Thyroid gland (tissue), 4 donors: ENCODE data around the gene MAL. TPM values are rescaled to one million over a fixed set of nuclear protein-coding genes. Genes with fewer than 3 reads are reported as not detected.
A peak's percentile ranks its signal among the peaks of the same experiment; 100 is the strongest.

Experiments used
- DNase-seq, 2 donors: peaks; one replicate each; pipeline ENCODE4 v3.0.0-alpha.2; 2019
- H3K27ac ChIP-seq, 3 donors: fragments of 200-600 bp; sonication (generic); 1 replicate in 2 of 3; 2 replicates in 1 of 3; pipeline ENCODE4 v1.5.1; 2016 to 2019; ENCODE audit warnings: mild to moderate bottlenecking in 1 of 3, moderate library complexity in 1 of 3
- H3K27me3 ChIP-seq: fragments of 200-600 bp; sonication (generic); one replicate; pipeline ENCODE4 v1.5.1; 2019
- H3K36me3 ChIP-seq, 2 donors: fragments of 200-600 bp; sonication (generic); one replicate each; pipeline ENCODE4 v1.5.1; 2016 to 2019
- H3K4me1 ChIP-seq, 2 donors: fragments of 200-600 bp; sonication (generic); one replicate each; pipeline ENCODE4 v1.5.1; 2017 to 2019
- H3K4me3 ChIP-seq, 3 donors: fragments of 200-600 bp; sonication (generic); replicated peaks in 1 of 3; 1 replicate in 2 of 3; 2 replicates in 1 of 3; pipeline ENCODE4 v1.5.1; 2016; ENCODE audit warnings: mild to moderate bottlenecking in 1 of 3
- H3K9me3 ChIP-seq: fragments of 200-600 bp; sonication (generic); one replicate; pipeline ENCODE4 v1.5.1; 2017
- POLR2A ChIP-seq, 2 donors: fragments of 450-650 bp; IDR thresholded peaks; one replicate each; pipeline ENCODE4 v1.6.1; 2017; ENCODE audit warnings: antibody characterized with exemption in 2 of 2, mild to moderate bottlenecking in 2 of 2, moderate library complexity in 1 of 2
- WGBS, 2 donors: methylation state at CpG; one replicate each; pipeline ENCODE4 v1.1.5; 2017; 5-methylcytosine and 5-hydroxymethylcytosine counted together
- intact Hi-C: fragments of 100-400 bp; cut with DNase I; formaldehyde crosslinking; loops from one replicate; pipeline ENCODE4 v1.15.1; 2023
- total RNA-seq, 4 donors: library from RNA; depleted of rRNA; stranded (reverse); fragments of >200 nt; gene quantifications; one replicate each; pipeline ENCODE4 v1.2.3, GENCODE V29; 2016
- TF ChIP-seq, protein P1 (sequence below), 6 experiments: fragments of 200-600 bp in 3 of 6; fragments of 450-650 bp in 3 of 6; sonication (generic) in 3 of 6; IDR thresholded peaks; one replicate each; pipeline ENCODE4 v1.5.1; 2016 to 2019; ENCODE audit warnings: antibody characterized with exemption in 6 of 6, mild to moderate bottlenecking in 2 of 6, inconsistent platforms in 1 of 6, moderate library complexity in 1 of 6

Gene MAL
- total RNA-seq, 4 donors from 2014 or later = 5.6 to 19.3 (median 13.3) TPM

DNA sequence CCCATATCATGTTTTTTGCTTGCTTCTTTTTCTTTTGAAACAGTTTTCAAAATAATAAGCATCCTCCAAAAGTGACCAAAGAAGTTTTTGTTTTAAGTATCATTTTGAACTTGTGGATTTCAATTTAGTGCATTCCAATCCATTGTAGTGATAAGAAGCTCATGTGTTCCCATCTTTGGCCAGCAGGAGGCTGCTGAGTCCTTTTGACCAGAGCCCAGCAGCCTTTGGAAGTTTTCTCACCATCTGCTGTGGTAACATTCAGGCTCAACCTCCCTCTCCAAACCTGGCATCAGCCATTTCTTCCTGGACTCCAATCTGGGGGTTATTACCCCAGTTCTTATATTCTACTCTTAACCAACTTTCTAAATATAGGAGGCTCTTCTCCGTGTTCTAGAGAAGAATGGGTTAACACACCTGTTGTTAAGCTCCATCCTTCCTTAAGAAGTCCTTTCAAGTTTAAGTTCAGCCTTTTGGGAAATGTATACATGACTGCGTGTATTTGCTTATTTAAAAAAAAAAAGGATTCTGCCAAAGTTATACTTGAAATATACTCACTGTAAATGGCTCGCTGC lies 39.0 kb upstream of the MAL start:
- peak; percentile 83 to 85 for DNase-seq
- 48 to 50% methylated on average over 3 of the region's 3 CpGs for WGBS, 2 donors
- Histone ChIP-seq H3K36me3 (no peaks in the 10 kb centered on the region), H3K27ac (no peak overlapping the region), H3K9me3 (no peaks in the 10 kb centered on the region), H3K27me3 (no peaks in the 10 kb centered on the region), H3K4me1 (no peaks in the 10 kb centered on the region), H3K4me3 (no peak overlapping the region)
- intact Hi-C loops = loop anchor here (10.0 kb wide), 1 partner anchor 128 kb away; no protein-coding TSS in a partner anchor
- TF ChIP-seq POLR2A (IDR thresholded peaks at IDR 0.05) = no peak
- TF ChIP-seq, protein P1, sequence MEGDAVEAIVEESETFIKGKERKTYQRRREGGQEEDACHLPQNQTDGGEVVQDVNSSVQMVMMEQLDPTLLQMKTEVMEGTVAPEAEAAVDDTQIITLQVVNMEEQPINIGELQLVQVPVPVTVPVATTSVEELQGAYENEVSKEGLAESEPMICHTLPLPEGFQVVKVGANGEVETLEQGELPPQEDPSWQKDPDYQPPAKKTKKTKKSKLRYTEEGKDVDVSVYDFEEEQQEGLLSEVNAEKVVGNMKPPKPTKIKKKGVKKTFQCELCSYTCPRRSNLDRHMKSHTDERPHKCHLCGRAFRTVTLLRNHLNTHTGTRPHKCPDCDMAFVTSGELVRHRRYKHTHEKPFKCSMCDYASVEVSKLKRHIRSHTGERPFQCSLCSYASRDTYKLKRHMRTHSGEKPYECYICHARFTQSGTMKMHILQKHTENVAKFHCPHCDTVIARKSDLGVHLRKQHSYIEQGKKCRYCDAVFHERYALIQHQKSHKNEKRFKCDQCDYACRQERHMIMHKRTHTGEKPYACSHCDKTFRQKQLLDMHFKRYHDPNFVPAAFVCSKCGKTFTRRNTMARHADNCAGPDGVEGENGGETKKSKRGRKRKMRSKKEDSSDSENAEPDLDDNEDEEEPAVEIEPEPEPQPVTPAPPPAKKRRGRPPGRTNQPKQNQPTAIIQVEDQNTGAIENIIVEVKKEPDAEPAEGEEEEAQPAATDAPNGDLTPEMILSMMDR (IDR thresholded peaks at IDR 0.05) = peak in 5 of 6 experiments; percentile 68 to 88 (median 79)

DNA sequence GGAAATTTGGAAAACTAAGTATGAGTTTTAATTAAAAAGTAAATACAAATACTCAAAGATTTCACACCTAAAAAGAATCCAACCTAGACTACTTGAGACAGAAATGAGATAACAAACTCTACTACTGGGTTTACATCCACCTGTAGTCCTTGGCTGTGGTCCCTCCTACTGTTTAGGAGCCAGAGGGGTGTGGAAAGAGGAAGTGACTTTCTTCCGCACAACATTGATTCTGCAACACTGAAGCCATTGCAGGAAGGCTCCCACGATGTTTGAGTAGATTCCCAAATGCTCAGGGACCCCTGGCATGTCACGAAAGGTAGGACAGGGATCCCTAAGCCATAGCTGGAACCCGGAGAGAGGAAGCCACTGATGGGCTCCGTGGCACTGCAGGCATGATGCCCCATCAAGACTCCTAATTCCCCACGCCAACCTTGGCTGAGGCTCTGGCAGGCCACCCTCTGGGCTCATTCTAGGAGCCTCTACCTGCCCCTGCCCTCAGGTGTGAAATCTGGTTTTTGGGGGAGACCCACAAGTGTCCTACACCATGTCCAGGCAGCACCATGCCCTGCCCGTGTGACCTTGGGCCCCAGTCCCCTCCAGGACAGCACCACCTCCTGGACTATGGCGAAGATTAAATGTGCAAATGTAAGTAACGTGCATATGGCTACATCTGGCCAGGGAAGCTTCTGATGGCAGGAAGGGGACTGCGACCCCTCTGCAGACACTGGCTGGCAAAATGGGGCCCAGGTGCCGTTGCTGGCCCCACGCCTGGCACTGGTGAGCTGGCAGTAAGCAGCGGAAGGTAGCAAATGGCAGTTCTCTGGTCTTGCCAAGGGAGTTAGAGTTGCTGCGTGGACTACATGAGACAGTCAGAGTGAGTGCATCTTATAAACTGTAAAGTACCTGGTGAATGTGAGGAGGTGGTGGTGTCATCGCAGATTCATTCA lies 38.2 kb upstream of the MAL start:
- intact Hi-C loops = loop anchor here (10.0 kb wide), 1 partner anchor 127 kb away; no protein-coding TSS in a partner anchor
- TF ChIP-seq POLR2A (IDR thresholded peaks at IDR 0.05) = no peak
- TF ChIP-seq, protein P1 (IDR thresholded peaks at IDR 0.05) = no peak
- WGBS, 2 donors = 82 to 90% methylated on average over 14 to 15 of the region's 15 CpGs
- Histone ChIP-seq H3K36me3 (no peaks in the 10 kb centered on the region), H3K27me3 (no peaks in the 10 kb centered on the region), H3K9me3 (no peaks in the 10 kb centered on the region), H3K4me1 (no peaks in the 10 kb centered on the region), H3K4me3 (no peak overlapping the region), H3K27ac (no peak overlapping the region)
- DNase-seq = no peak

DNA sequence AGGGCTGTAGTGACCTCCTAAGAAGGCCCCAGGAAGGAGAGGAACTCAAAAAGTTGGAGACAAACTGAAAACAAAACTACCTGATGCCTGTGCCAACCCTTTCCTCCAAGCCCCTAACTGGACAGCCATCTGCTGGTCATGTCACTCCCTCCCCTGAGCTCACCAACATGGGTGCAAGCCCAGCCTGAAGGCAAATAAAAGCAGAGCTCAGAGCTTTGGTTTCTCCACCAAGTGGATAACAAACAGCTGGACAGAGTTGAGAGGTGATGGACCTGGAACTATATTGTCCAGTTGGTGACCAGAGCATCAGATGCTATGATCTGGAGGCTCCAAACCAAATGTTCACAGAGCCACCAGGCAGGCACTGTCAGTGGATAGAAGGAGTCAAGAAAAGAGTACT lies 34.6 kb upstream of the MAL start:
- Histone ChIP-seq H3K27me3 (no peaks in the 10 kb centered on the region), H3K4me3 (no peak overlapping the region), H3K9me3 (no peaks in the 10 kb centered on the region), H3K36me3 (no peaks in the 10 kb centered on the region), H3K27ac (no peak overlapping the region), H3K4me1 (no peaks in the 10 kb centered on the region)
- intact Hi-C loops = no loop called here
- no peak for TF ChIP-seq POLR2A (IDR thresholded peaks at IDR 0.05)
- TF ChIP-seq, protein P1 (IDR thresholded peaks at IDR 0.05) = no peak
- DNase-seq = no peak

DNA sequence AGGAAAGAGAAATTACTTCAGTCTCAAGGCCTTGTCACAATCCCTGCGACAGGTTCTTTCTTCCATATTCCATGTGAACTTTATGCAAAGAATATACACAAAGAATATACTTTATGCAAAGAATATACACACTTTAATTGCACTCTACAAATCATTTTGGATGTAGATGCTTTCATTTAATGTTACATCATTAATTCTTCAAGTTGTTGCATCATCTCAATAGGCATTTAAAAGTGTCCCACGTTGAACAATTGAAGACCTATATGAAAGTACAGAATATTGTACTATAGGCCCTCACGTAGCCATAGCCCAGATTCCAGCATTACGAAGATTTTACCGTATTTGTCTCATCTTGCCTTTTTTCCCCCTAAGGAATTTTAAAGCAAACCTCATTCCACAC lies 33.1 kb upstream of the MAL start:
- TF ChIP-seq, protein P1 (IDR thresholded peaks at IDR 0.05) = no peak
- no peak for TF ChIP-seq POLR2A (IDR thresholded peaks at IDR 0.05)
- no peak overlapping the region for H3K27ac ChIP-seq
- DNase-seq = no peak
- no peaks in the 10 kb centered on the region for H3K9me3 ChIP-seq
- H3K27me3 ChIP-seq = no peaks in the 10 kb centered on the region
- intact Hi-C loops = no loop called here
- no peak overlapping the region for H3K4me3 ChIP-seq
- H3K4me1 ChIP-seq = no peaks in the 10 kb centered on the region
- WGBS, 2 donors = 88 to 90% methylated on average over 5 of the region's 5 CpGs
- H3K36me3 ChIP-seq = no peaks in the 10 kb centered on the region
